Right lobe of liver (tissue), 6 donors: ENCODE data around the gene TFRC. TPM values are rescaled to one million over a fixed set of nuclear protein-coding genes. Genes with fewer than 3 reads are reported as not detected.
"Not testable (repeated sequence)": the region's sequence is repeated elsewhere in the genome, so short reads cannot be mapped to it uniquely, and the experiment has no call there.

Experiments
- ATAC-seq, 4 donors: fragments of 200-7000 bp; cut with Tn5 transposase; one replicate each; pipeline ENCODE4 v1.9.1; 2020; ENCODE audit warnings: mild to moderate bottlenecking in 4 of 4, moderate library complexity in 4 of 4
- DNase-seq, 3 donors: peaks; one replicate each; pipeline ENCODE4 v3.0.0-alpha.2; 2020
- H3K27ac ChIP-seq, 3 donors: fragments of 200-600 bp; one replicate each; pipeline ENCODE4 v1.8.0; 2022
- H3K27me3 ChIP-seq, 2 donors: fragments of 200-600 bp; one replicate each; pipeline ENCODE4 v1.8.0; 2022
- H3K36me3 ChIP-seq, 4 donors: fragments of 200-600 bp; sonication (generic) in 1 of 4; one replicate each; pipeline versions ENCODE4 v1.5.1 to v1.8.0; 2017 to 2022; ENCODE audit warnings: control low read depth in 1 of 4
- H3K4me1 ChIP-seq, 4 donors: fragments of 200-600 bp; sonication (generic) in 1 of 4; one replicate each; pipeline versions ENCODE4 v1.5.1 to v1.8.0; 2017 to 2022; ENCODE audit warnings: control low read depth in 1 of 4
- H3K4me3 ChIP-seq, 3 donors: fragments of 200-600 bp; one replicate each; pipeline ENCODE4 v1.8.0; 2022
- H3K9me3 ChIP-seq, 4 donors: fragments of 200-600 bp; sonication (generic) in 1 of 4; one replicate each; pipeline versions ENCODE4 v1.5.1 to v1.8.0; 2017 to 2022; ENCODE audit warnings: control low read depth in 1 of 4
- POLR2A ChIP-seq: fragments of 450-650 bp; IDR thresholded peaks from one replicate; pipeline ENCODE4 v1.6.1; 2017; ENCODE audit warnings: antibody characterized with exemption, mild to moderate bottlenecking
- WGBS: methylation state at CpG from one replicate; pipeline ENCODE4 v1.1.6; 2018; ENCODE audit warnings: low coverage, low lambda C conversion rate; ENCODE audit not compliant: insufficient coverage; ENCODE audit errors: missing lambda C conversion rate; 5-methylcytosine and 5-hydroxymethylcytosine counted together
- intact Hi-C, 2 donors: fragments of 100-400 bp; cut with DNase I; formaldehyde crosslinking; loops; one replicate each; pipeline versions ENCODE4 v1.11.2 to v1.14.1; 2022
- total RNA-seq, 6 experiments: library from RNA; depleted of rRNA in 2 of 6; stranded (reverse); fragments of >200 nt in 2 of 6; fragmentation: NEBNext Ultra II Directional in 3 of 6; extraction: Animal tissue kit (Norgen Biotek cat#: 25700) in 3 of 6; gene quantifications; one replicate each; pipeline versions ENCODE4 v1.1.0 to v1.2.4, GENCODE V29; 2016 to 2023
- TF ChIP-seq, protein P1 (sequence below), 4 donors: fragments of 200-600 bp in 3 of 4; fragments of 450-650 bp in 1 of 4; IDR thresholded peaks; one replicate each; pipeline versions ENCODE4 v1.5.1 to v1.8.0; 2016 to 2022; ENCODE audit warnings: antibody characterized with exemption in 4 of 4, mild to moderate bottlenecking in 2 of 4
- donor health status: DM: no; HTN: yes; CAD: no.
- donor health status: DM: no; HTN: no; CAD: no.
- donor health status: DM: no; HTN: no; CAD: no.
- donor health status: DM: no; HTN: yes; CAD: no.
- donor health status: DM: no; HTN: yes; CAD: no.

Gene TFRC
- total RNA-seq, 6 experiments from 2014 or later = 20.5 to 132 (median 70.7) TPM

DNA sequence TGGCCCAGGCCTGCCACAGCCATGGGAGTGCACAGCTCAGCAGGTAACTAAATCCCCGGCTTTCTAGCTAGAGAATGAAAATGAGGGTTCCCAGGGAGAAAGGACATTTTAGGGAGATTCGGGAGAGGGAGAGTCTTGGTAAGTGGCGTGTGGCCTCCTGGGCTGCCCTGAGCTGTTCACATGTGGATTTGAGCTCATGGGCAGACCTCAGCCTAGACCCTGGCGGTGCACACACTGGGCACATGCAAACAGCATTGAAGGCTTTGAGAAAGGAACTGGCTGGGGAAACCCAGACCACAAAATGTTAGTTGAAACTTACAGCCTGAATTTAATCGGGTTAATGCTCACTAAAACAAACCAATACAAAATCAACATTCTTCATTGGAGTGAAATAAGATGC, 72.4 kb downstream of the TFRC start:
- Histone ChIP-seq H3K36me3 (no peaks in the 10 kb centered on the region), H3K4me1 (no peaks in the 10 kb centered on the region), H3K9me3 (no peaks in the 10 kb centered on the region), H3K4me3 (no peak overlapping the region), H3K27me3 (no peaks in the 10 kb centered on the region), H3K27ac (no peak overlapping the region)
- intact Hi-C loops = no loop called here
- DNase-seq (no peak), ATAC-seq (no peak)
- WGBS = 80% methylated on average over 2 of the region's 5 CpGs
- TF ChIP-seq, protein P1, sequence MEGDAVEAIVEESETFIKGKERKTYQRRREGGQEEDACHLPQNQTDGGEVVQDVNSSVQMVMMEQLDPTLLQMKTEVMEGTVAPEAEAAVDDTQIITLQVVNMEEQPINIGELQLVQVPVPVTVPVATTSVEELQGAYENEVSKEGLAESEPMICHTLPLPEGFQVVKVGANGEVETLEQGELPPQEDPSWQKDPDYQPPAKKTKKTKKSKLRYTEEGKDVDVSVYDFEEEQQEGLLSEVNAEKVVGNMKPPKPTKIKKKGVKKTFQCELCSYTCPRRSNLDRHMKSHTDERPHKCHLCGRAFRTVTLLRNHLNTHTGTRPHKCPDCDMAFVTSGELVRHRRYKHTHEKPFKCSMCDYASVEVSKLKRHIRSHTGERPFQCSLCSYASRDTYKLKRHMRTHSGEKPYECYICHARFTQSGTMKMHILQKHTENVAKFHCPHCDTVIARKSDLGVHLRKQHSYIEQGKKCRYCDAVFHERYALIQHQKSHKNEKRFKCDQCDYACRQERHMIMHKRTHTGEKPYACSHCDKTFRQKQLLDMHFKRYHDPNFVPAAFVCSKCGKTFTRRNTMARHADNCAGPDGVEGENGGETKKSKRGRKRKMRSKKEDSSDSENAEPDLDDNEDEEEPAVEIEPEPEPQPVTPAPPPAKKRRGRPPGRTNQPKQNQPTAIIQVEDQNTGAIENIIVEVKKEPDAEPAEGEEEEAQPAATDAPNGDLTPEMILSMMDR (IDR thresholded peaks at IDR 0.05) = no peak
- TF ChIP-seq POLR2A = no peak

DNA sequence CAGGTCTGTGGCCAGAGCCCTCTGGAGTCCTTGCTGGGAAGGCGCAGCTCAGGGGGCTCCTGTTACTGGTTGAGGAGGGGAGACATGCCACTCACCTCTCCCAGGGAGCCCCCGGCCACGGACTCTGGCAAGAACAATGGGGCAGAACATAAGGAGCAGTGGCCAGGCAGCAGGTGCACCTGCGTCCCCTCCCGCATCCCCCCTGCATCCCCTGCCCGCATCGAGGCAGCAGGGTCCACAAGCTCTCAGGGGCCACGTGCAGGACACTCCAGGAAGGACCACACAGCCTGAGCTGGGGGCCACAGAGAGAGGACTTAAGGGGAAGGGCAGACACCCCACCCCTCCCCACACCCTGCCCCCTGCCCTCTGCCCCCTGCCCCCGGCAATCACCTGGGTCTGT, 73.0 kb downstream of the TFRC start:
- intact Hi-C loops = no loop called here
- Histone ChIP-seq H3K36me3 (no peaks in the 10 kb centered on the region), H3K27me3 (no peaks in the 10 kb centered on the region), H3K27ac (no peak overlapping the region), H3K4me1 (no peaks in the 10 kb centered on the region), H3K4me3 (no peak overlapping the region), H3K9me3 (no peaks in the 10 kb centered on the region)
- ATAC-seq (no peak), DNase-seq (no peak)
- no CpG with 5 or more reads among the region's 9 CpGs for WGBS
- no peak for TF ChIP-seq POLR2A
- TF ChIP-seq, protein P1 (IDR thresholded peaks at IDR 0.05) = no peak

DNA sequence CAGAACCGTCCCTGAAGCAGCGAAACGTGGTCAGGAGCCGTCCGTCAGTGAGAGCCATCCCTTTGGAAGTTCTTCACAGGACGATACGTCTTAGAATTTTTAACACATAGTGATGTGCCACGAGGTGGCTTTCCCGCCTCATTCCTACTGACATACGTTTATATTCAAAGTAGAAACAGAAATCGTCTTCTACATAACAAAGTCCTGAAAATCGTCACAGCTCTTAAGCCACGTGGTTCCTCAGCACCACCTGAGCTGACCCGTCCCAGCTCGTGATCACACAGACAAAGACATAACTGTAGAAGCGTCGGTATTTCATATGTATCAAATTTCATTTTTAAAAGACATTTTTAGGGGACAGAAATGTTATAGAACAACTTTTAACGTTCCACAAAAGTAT, 73.5 kb downstream of the TFRC start:
- TF ChIP-seq, protein P1 (IDR thresholded peaks at IDR 0.05) = no peak
- TF ChIP-seq POLR2A = no peak
- intact Hi-C loops = no loop called here
- no peaks in the 10 kb centered on the region for H3K27me3 ChIP-seq
- 80% methylated on average over 18 of the region's 18 CpGs for WGBS
- H3K36me3 ChIP-seq = no peaks in the 10 kb centered on the region
- no peak overlapping the region for H3K4me3 ChIP-seq
- ATAC-seq = no peak
- H3K4me1 ChIP-seq = no peaks in the 10 kb centered on the region
- no peaks in the 10 kb centered on the region for H3K9me3 ChIP-seq
- H3K27ac ChIP-seq = no peak overlapping the region
- no peak for DNase-seq

DNA sequence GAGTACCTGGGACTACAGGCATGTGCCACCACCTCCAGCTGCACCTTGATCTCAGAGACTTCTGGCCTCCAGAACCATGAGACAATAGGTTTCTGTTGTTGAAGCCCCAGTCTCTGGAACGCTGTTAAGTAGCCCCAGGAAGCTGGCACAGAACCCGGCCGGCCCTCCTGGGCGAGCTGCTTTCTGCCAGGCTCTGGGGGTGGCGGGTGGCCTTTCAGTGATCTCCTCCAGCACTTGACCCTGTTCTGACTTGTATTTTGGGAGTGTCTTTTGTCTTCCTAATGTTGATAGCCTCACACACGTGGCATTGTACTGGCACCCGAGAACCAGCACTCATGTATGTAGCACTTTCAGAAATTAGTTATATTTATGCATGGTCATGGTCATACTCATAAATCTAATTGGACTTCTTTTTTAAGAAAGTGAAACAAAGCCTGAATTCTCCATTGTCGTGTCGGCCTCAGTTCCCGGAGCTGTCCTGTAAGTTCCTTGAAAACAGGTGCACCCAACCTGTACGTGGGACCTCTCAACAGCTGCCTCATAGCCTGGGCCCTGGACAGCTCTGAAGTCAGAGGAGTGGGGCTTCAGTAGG, 74.0 kb downstream of the TFRC start:
- Histone ChIP-seq H3K4me1 (no peaks in the 10 kb centered on the region), H3K27ac (no peak overlapping the region), H3K27me3 (no peaks in the 10 kb centered on the region), H3K36me3 (no peaks in the 10 kb centered on the region), H3K4me3 (no peak overlapping the region), H3K9me3 (no peaks in the 10 kb centered on the region)
- ATAC-seq (no peak), DNase-seq (no peak)
- intact Hi-C loops = no loop called here
- WGBS = 48% methylated on average over 4 of the region's 11 CpGs
- TF ChIP-seq, protein P1 (IDR thresholded peaks at IDR 0.05) = no peak
- TF ChIP-seq POLR2A = no peak

DNA sequence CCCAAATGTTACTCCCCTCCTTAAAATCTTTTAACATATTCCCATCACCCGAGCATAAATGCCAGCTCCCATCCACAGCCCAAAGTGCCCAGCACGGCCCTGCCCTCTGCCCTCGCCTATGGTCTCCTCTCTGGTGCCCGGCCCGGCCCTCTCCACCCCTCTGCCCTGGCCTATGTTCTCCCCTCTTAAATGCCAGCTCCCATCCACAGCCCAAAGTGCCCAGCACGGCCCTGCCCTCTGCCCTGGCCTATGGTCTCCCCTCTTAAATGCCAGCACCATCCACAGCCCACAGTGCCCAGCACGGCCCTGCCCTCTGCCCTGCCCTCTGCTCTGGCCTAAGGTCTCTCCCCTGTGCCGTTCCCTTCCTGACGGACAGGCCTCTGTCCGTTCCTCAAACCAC, 76.6 kb downstream of the TFRC start:
- WGBS = 63% methylated on average over 7 of the region's 10 CpGs
- H3K27ac ChIP-seq, H3K27me3 ChIP-seq, H3K4me3 ChIP-seq, H3K36me3 ChIP-seq, ATAC-seq, DNase-seq, H3K4me1 ChIP-seq, H3K9me3 ChIP-seq, intact Hi-C loops: not testable (repeated sequence)

DNA sequence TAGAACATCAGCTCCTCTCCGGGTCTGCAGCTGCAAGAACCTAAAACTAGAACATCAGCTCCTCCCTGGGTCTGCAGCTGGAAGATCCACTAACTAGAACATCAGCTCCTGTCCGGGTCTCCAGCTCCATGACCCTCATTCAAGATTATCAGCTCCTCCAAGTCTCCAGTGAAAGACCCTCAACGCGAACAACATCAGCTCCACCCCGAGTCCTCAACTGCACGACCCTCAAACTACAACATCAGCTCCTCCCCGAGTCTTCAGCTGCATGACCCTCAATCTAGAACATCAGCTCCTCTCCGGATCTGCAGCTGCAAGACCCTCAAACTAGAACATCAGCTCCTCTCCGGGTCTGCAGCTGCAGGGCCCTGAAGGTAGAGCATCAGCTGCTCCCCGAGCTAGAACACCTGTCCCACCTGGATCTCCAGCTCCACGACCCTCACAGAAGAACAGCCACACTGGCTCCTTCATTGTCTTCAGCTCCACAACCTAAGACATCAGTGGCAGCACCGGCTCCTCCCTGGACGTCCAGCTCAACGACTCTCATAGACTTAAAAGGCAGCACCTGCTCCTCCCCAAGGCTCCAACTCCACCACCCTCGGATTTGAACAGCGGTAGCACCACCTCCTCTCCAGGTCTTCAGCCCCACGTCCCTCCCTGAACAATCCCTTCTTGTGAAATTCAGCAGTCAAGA, 77.4 kb downstream of the TFRC start:
- H3K9me3 ChIP-seq, DNase-seq, H3K36me3 ChIP-seq, H3K4me1 ChIP-seq, ATAC-seq, H3K27me3 ChIP-seq, H3K27ac ChIP-seq, H3K4me3 ChIP-seq, intact Hi-C loops: not testable (repeated sequence)
- 67% methylated on average over 13 of the region's 17 CpGs for WGBS
